Effector CD8-positive, alpha-beta T cell (primary cell): ENCODE data around the gene PTPRN2.

Source experiments
- DNase-seq: peaks from one replicate; lab custom pipeline; 2025; lab: John Stamatoyannopoulos, UW

The PTPRN2 gene

DNA sequence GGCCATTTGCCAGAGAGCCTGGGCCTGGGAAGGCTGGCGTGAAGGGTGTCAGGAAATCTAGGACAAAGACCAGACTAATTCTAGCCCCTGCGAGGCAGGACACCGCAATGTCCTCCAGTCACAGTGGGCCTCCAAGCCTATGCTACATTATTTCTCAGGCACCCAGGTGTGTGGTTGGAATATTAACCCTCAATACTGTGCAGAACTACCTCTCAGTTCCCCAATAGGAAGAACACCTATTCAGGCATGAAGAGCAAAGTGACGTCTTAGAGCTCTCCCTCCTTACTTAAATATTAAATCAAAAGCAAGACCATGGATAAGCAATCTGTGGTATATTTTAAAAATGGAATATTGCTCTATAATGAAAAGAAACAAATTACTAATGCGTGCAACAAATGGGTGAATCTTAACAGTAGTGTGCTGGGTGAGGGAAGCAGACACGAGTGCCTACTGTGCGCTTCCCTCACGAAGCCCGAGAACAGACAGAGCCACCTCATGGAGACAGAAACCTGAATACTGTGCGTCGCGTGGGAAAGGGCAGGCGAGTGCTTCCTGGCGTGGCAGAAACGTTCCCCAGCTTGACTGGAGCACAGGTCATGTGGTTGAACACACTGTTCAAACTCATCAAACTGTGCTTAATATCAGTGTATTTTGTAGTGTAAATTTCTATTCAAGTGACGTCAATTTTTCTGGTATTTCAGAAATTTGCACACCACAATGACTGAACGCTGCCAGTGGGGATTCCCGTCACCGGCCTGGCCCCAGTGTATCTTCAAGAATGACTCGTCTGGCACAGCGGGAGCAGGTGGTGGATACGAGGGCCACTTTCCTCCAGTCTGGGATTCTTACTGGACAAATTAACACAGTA is 15.5 kb upstream of the PTPRN2 start:
- DNase-seq = no peak

DNA sequence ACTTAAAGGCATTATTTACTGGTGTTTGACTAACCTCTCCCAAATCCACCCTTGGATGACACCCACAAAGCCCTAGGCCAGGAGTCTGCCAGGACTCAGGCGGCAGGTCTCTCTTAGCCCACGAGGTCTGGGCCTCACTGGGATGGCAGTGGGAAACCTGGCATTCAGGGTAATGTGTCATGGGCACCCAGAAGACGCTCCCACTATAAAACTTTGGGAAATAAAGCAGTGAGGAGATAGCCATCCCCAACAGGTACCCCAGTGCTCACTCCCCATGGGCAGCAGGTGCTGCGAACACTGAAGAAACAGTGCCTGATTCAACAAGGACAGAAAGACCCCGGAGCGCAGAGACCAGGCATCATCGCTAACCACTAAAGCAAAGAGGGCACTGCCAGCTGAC is 14.4 kb upstream of the PTPRN2 start:
- no peak for DNase-seq

DNA sequence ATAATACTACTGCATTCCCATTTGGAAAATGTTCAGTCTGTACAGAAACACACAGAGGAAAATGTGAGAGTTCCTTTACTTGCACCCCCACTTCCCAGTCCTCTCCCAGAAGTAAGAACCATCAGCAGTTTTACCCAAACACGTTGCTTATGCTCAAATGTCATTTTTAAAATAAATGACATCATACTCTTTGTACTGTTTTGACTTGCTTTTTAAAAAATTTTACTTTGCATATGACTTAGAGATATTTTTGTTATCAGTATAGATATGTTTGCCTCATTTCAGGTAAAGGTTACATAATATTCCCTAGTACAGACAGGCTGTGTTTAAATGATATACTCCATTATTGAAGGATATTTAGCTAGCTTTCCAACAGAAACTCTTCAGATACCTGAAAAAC is 13.5 kb upstream of the PTPRN2 start:
- DNase-seq = no peak

DNA sequence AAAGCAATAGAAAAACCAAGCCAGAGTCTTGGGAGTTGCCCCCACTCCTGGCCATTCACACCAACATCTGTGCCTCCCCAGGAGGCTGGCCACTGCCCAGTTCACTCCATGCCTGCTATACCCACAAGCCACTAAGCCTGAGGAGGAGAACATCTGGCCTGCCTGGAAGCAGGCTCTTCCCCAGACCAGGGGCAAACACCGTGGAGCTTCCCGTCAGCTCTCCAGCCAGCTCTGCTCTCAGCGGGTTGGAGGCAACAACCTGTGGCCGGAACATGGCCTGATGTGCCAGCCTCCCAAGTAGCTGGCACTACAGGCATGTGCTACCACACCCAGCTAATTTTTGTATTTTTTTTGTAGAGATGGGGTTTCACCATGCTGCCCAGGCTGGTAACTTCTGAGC is 9.1 kb upstream of the PTPRN2 start:
- DNase-seq = no peak

DNA sequence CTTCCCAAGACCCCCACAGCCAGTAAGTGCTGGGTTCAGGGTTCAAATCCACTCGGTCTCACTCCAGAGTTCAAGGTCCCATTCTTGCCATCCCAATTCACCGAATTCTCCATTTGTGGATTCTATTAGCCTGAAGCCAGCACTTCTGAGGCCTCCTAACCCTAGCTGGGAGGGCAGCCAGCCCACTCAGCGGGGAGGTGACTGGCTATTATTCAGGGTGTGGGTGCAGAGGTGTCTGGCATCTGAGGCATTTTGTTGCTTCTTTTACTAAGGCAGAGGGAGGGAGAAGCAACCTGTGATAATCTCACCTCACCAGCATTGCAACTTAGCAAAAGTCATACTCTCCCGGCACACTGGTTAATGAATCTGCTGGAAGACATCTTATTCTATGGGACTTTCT is 8.7 kb upstream of the PTPRN2 start:
- no peak for DNase-seq

DNA sequence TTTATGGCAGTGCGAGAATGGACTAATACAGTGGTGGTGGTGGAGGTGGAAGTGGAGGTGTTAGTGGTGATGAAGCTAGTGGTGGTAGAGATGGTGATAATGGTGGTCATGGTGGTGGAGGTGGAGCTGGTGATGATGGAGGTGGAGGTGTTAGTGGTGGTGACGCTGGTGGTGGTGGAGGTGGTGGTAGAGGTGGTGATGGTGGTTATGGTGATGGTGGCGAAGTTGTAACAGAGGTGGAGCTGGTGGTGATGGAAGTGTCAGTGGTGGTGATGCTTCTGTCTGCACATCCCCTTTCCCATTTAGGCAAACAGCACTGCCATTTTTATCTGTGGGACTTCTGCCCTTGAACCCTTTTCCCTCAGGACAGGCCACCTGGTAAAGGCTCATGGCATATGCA is 7.4 kb upstream of the PTPRN2 start:
- DNase-seq = no peak

DNA sequence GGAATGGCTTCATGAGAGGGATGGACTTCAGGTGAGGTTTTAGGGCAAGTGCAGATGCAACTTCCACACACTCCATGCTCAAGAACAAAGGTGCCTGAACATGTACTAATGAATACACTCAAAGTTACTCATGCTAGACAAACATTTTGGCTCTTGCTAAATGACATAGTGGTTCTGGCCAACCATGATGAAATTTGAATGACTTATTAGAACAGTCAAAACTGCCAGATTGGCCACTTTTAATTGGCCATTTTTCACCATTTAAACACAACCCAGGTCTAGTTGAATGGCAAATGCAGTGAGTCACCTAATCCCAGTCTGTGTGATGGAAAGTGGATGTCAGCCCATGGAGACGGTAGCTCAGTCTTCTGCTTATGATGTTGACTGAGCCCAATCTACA is 4.9 kb upstream of the PTPRN2 start:
- DNase-seq = no peak

DNA sequence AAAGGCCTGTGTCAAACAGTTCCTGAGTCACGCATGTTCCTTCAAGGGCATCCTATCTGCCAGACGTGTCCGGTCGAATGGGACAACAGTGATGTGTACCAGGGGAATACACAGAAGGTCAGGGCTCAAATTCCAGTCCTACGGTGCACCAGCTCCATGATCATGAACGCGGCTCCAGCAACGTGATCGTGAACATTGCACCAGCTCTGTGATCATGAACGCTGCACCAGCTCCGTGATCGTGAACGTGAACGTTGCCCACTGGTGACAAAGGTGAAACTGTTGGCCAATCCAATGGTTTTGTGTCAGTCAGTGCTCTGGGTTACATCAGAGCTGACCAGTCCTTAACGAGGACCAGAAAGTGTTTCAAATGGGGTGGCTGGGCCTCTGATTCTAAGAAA is 4.3 kb upstream of the PTPRN2 start:
- no peak for DNase-seq

DNA sequence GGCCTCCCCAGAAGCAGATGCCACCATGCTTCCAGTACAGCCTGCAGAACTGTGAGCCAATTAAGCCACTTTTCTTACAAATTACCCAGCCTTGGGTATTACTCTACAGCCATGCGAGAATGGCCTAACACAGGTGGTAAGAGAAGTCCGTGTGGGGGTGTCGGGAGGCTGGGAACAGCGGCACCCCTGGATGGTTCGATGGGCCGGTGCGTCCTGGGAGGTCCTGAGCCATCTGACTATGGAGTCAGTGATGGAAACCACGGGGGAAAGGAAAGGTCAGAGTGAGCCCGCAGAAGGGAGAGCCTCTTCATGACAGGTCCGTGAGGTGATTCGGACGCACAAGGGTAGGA is 2.5 kb upstream of the PTPRN2 start:
- DNase-seq = no peak

DNA sequence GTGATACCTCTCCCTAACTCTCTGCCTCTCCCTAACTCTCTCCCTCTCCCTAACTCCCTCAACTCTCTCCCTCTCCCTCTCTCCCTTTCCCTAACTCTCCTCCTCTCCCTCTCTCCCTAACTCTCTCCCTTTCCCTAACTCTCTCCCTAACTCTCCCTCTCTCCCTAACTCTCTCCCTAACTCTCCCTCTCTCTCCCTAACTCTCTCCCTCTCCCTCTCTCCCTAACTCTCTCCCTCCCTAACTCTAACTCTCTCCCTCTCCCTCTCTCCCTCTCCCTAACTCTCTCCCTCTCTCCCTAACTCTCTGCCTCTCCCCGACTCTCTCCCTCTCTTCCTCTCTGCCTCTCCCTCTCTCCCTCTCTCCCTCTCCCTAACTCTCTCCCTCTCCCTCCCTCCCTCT is 2.0 kb upstream of the PTPRN2 start:
- DNase-seq = no peak

DNA sequence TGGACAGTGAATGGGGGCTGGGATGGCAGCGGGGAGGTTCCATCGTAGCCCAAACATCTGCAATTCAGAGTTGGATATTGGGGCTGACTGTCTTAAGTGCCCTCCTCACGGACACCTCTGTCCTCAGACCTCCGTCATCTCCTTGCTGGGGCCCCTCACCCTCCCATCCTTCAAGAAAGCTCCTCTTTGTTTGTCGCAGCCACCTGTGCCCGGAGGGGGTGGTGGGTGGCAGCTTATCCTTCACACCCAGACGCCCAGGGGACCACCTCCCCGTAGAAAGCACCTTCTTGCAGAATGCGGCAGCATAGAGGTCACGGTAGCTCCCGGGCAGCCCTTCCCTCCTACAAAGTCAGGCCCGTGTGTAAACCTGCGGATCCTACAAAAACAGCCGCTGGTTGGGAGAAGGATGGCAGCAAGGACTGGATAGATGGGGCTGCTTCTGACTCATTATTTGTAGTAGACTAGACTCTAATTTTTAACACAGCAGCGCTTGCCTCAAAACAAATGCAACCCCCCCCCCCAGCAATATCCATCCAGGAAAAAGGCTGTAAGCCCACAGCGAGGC is 1.3 kb upstream of the PTPRN2 start:
- DNase-seq = no peak

DNA sequence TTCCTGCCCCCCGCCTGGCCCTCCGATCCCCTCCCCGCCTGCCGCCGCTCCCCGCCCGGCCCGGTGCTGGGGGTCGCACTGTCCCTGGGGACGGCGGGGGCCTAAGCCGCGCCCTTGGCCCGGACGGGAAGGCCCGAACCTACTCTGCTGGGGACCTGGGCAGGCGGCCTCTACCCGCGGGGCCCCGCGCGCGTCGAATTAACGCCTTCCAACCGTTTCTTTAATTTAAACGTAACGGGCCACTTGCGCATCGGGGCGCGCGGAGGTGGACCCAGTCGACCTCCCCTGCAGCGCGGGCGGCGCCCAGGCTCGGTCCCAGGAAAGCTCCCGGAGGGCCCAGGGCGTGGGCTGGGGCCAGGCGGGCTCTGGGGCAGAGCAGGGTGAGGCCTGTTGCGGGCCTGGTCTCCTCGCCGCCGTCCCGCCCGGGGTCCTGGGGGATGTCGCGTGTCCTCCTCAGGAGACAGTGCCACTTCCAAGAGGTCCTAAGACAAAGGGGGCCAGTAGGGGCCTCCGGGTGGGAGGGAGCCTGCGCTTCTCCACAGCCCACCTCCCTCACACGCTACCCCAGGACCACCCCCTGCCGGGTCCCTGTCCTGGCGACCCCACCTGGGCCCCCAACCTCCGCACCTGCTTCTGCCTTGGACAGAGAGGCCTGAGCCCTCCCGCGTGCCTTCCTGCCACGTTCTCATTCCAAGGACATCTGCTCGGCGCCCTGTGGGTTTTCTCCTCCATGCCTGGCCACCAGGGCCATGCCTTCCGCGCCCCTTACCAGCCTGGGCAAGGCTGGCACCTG is 658 bp upstream of the PTPRN2 start:
- DNase-seq = no peak

DNA sequence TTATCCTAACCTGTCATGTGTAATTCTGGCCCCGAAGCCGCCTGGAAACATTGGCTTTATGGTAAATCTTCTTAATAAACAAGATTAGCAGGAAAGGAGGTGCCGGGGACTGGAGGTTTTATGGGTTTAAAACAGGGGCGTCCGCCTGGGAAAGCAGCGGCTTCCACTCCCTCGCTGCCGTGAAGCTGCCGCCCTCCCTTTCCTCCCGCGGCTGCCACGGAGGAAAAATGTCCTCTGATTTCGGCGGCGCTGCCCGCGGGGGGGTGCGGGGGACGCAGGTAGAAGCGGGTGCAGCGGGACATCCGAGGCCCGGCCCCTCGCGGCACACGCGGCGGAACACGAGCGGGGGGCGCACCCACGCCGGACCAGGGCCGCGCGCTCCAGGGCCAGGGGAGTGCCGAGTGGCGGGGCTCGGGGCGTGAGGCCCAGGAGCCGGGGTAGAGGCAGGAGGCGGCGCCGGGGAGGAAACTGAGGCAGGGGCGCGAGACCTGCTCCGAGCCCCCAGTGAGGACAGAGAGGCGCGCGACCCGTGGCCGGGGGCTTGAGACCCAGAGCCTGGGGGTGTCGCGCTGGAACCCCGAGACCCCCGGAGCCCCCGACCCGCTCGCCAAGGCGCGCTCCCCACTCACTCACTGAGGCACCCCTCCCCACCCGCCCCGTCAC is 993 bp downstream of the PTPRN2 start:
- no peak for DNase-seq

DNA sequence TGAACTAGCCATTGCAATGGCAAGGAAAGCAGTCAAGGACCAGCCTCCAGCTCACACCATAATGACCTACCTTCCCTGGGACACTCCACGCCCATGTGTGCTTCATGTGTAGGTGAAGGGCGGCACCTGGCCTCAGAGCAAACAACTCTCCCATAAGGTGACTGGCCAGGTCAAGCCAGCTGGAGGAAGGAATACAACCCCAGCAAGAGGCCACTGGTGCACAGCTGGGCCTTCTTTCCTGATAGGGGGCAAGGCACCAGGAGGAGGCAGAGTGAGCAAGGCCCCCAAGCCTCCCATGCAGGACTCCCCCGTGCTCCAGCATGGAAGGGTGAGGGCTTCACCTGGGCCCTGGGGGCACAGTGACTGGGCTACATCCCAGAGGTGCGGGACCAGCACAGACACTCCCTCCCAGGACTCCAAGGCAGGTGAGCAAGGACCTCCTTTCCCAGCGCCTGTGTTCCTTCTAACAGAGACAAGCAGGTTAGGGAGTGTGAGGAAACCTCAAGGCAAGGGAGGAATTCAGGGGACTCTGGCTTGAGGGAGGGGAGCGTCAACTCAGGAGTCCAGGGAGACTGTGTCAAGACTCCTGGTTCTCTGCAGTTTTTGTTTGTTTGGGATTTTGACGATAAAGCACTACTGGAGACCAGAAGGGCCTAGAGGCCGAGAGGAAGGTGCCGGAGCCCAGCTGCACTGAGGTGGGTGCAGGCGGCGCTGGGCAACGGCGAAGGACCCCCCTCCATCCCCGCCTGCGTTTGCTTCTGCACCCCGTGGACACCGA is 1.7 kb downstream of the PTPRN2 start:
- no peak for DNase-seq

DNA sequence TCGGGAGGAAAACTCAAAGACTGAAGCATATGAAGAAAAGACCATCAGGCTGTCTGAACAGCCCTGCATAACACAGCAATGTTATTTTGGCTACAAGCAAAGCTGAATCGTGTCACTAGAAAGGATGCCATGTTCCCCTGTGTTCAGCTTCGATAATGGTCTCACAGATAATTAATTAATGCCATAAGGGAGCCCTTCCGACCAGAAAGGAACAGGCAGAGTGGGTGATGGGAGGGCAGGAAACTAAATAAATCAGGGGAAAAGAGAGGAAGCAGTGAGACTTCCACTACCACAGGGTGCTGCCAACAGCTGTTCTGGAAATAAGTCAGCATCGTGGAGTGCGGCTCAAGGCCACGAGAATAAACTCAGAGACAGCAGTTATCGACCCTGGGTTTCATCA is 3.2 kb downstream of the PTPRN2 start:
- DNase-seq = no peak

DNA sequence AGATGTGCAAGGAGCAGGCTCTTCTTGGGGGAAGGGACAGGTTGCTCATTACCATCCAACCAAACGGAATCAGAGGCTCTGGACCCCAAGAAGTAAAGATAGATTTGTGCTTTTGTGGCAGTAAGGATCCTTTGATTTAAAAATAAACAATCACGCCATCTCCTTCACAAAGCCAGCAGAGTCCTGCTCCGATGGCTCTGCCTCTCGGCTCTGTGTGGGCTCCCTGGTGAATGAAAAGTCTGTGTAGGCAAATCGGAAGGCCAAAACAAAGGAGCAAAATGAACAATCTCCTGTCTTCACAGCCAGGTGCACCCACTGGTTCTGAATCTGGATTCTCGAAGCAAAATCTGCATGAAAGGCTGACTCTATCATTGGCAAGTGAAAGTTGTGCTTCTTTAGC is 3.8 kb downstream of the PTPRN2 start:
- DNase-seq = no peak

DNA sequence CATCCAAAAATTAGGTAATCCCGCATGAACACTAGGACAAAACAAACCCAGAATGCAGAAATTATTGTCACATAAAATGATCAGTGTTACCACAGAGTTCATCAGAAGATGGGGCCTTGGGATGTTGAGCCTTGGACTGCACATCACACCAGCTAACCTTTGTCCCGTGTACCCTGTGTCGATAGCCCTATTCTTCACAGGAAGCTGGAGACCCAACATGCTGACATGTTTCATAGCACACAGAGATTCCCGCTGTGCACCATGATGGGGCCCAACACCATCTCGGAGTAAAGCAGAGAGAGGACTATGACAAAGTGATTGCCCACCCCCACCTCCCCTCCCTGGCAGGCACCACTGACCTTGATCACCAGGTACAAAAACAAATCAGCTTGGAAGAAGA is 4.5 kb downstream of the PTPRN2 start:
- no peak for DNase-seq

DNA sequence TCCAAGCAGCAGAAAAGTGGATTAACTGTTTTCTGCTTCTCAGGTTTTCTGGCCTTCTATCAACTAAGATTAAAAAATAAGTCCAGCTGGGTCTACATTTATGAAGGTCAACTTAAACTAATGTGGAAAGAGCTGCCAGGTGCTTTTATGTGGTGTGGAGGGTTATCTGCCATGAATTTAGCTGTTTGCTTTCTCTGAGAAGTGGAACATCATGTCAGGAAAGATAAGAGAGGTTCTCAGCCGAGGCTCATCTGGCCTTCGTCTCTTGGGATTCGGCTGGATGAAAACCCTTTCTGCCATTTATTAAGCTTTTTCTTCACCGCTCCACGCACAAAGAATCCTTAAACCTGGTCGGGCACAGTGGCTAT is 5.5 kb downstream of the PTPRN2 start:
- no peak for DNase-seq

DNA sequence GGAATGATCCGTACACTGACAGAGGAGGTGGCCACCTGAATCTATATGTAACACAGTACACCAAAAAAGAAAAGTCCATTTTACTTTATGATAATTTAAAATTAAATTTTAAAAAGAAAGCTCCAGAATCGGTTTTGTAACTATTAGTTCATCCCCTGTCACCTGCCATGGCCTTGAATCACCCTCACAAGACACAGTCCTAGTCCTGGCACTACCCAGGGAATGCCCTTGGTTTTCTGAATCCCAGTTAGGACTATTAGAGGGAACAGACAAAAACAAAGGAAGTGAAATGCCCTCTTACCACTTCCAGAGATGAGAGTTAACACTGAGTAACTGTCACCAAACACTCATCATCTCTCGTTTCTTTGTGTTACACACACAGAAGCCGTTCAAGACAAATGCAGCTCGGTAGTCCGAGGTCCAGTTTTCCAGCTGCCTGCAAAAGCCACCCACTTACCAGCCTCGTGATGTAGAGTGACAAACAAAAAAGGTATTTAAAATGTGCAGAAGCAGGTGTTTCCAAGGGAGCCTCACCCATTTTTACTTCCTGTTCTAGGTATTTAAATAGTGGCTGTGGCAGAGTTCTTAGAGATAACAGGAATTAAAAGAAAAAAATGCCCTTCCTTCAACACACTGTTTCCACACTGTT is 6.1 kb downstream of the PTPRN2 start:
- no peak for DNase-seq

DNA sequence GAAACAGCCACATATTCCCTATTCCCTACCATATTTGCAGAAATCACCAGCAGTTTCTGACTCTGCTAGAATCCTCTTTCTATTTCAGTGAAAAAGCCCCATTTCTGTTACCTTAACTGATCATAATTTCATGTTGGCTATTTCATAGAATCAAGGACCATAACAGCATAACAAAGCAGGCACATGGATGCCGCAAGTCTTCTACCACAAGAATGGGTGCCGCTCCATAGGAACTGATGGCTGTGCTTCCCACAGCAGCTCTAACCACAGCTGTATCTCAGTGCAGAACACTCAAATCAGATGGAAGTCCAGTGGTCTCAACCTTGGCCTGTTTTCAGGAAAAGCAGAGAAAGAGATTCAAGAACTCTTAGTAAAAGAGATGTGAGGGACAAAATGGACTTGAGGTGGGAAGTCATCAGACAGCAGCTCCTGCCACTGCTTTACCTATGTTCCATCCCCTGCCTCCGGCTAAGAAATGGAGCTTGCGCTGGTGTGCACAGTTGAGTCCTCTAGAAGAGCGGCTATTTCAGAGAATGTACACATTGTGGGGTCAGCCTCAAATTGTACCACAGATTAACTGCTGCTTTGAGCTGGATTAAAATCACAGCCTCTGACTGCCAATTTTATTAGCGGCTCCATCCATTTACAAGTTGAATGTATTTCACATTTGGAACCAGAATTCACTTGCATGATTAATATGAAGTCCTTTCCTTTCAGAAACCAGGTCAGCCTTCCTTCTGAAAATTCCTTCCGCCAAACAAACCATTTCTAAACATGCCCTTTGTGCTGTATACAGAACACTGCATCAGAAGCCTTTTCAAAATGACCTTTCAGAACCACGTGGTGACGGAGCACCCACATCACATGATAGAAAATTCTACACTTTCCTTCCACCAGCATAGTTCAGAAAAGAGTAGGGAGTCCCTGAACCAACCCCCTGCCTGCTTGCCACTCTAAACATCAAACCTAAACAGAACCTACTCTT is 7.7 kb downstream of the PTPRN2 start:
- no peak for DNase-seq
